Activated T-helper 1 cell treated with anti-CD3 and anti-CD28 coated beads, Interleukin-12 subunit alpha, Interleukin-12 subunit beta, Interleukin-2, Interleukin-4 antibody, amounts not matched to agents 30 ng/mL and 10 ng/mL and 1 ng/mL, durations not matched to agents 14 hours and 24 hours and 36 hours (primary cell): ENCODE measurements around the gene DNAL4. TPM values are rescaled to one million over a fixed set of nuclear protein-coding genes. Genes with fewer than 3 reads are reported as not detected.

Experiments
- DNase-seq: peaks from one replicate; pipeline ENCODE4 v3.0.0; 2021; ENCODE audit warnings: low spot score
- H3K27ac Mint-ChIP-seq: one replicate; pipeline ENCODE4 v1.8.0; 2021; ENCODE audit warnings: mild to moderate bottlenecking, mixed read lengths
- H3K27me3 Mint-ChIP-seq: one replicate; pipeline ENCODE4 v1.8.0; 2022; ENCODE audit warnings: mild to moderate bottlenecking, moderate library complexity, mixed read lengths; ENCODE audit not compliant: insufficient read depth
- H3K36me3 Mint-ChIP-seq: one replicate; pipeline ENCODE4 v1.8.0; 2021; ENCODE audit warnings: low read depth, mixed read lengths
- H3K4me1 Mint-ChIP-seq: one replicate; pipeline ENCODE4 v1.8.0; 2021; ENCODE audit warnings: low read depth, mixed read lengths
- H3K4me3 Mint-ChIP-seq: one replicate; pipeline ENCODE4 v1.8.0; 2021; ENCODE audit warnings: mild to moderate bottlenecking, moderate library complexity, mixed read lengths
- H3K9me3 Mint-ChIP-seq: one replicate; pipeline ENCODE4 v1.8.0; 2021; ENCODE audit warnings: mixed read lengths
- intact Hi-C: fragments of 100-400 bp; cut with micrococcal nuclease; formaldehyde crosslinking; loops from one replicate; pipeline ENCODE4 v1.15.1; 2024
- total RNA-seq: library from RNA; stranded (reverse); gene quantifications from 2 replicates; pipeline ENCODE4 v1.2.3, GENCODE V29; 2022

The DNAL4 gene, protein sequence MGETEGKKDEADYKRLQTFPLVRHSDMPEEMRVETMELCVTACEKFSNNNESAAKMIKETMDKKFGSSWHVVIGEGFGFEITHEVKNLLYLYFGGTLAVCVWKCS
- total RNA-seq: 5.0 TPM in 2 replicates

DNA sequence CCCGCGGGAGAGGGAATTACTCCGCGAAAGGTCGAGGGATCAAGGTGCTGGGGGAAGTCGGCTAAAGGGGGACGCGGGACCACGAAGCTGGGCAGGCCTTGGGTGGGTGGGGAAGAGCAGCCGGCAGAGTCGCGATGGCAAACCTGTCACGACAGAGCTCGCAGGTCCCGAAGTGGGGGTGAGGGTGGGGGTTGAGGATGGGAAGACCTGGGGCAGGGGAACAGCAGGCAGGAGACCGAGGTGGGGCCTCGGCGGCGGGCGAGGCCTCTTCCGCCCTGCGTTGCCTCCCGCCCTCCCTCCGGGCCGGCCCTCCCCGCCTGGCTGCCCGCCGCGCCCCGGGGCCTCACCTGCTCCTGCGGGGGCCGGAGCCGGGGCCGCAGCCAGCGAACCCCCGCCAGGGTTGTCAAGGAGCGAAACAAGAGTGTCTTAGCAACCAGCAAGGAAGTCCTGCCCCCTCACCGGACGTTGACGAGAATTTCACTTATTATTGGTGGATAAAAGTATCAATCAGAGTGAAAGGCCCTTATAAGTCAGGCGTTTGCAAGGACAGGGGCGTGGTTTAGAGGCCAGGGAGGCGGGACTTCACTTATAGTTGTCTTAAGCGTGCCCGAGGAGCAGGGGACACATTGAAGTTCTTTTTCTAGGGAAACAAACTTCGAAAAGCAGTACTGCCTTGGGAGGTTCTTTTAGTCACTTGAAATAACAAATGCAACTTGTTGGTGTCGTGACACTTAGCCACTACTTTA lies at the start of gene DNAL4:
DNAL4 (minus strand) TSS at position 423 of the 746 bp plus-strand sequence. CDS start 11,412 bp downstream, outside the sequence.
- no peaks in the 10 kb centered on the region for H3K36me3 Mint-ChIP-seq
- intact Hi-C loops: loop anchor here (1.0 to 2.0 kb wide), 6 partner anchors 38 to 288 kb away; partner anchors contain the start of genes DDX17, GTPBP1 and TOMM22

DNA sequence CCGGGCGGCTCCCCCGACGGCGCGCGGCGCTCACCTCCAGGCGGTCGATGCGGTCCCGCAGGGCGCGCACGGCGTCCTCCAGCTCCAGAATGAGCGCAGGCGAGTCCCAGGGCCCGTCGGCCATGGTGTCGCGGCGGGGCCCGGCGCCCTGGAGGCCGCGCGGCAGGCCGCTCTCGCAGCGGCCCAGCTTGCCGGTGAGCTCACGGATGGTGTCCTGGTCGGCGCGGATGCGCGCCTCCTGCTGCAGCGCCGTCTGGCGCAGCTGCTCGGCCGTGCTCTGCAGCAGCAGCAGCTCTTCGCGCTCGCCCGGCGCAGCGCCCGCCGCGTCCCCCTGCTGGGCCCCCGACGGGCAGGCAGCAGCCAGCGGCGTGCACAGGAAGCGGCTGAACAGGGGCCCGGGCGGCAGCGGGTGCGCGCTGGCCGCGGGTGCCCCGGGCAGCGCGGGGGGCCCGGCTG lies 49.3 kb upstream of the DNAL4 start:
- Mint-ChIP-seq H3K9me3 (no peaks in the 10 kb centered on the region), H3K4me3 (no peak overlapping the region), H3K27me3 (peaks cover 54% of the 10 kb centered on the region), H3K36me3 (no peaks in the 10 kb centered on the region), H3K27ac (no peak overlapping the region), H3K4me1 (peaks cover 6% of the 10 kb centered on the region)
- intact Hi-C loops: loop anchor here (2.0 kb wide), 1 partner anchor 84 kb away; no protein-coding TSS in a partner anchor
- peak; percentile 44 for DNase-seq

More for the DNA sequence above, at the start of gene DNAL4:
- peak within 1 kb of the TSS; percentile 93 for H3K4me3 Mint-ChIP-seq
- peaks cover 4% of the 10 kb centered on the region for H3K27me3 Mint-ChIP-seq
- peaks cover 2% of the 10 kb centered on the region for H3K9me3 Mint-ChIP-seq
- H3K27ac Mint-ChIP-seq: peak within 1 kb of the TSS; percentile 80
- H3K4me1 Mint-ChIP-seq: peaks cover 22% of the 10 kb centered on the region
- peak; percentile 90 for DNase-seq

DNA sequence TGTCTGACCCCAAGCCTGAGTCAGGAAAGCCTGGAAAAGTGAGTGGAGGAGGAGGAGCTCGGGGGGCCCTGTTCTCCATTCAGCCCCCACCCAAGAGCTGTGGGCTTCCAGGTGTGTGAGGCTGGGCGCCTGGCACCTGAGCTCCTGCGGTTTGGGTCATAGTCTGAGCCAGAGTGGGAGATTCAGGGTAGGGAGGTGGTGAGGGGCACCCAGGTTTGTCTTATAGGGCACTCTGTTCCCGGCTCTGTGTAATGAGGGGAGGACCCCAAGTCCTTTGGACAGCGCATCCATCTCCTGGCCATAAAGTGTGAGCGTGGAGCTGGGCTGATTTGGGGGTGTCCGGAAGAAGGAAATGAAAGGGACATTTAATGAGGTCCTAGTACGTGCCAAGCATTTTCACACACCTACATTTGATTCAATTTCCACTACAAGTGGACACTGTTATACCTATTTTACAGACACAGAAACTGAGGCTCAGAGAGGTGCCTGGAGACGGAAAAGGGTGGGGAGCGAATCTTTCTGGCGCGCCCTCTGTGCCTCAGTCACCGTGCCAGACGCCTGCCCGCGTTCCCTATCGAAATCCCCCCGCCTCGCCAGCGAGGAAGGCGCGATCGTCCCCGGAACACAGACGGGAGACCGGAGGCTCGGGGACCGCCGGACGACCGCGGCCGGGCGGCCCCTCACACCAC lies 48.7 kb upstream of the DNAL4 start:
- DNase-seq: no peak
- Mint-ChIP-seq H3K36me3 (no peaks in the 10 kb centered on the region), H3K9me3 (no peaks in the 10 kb centered on the region), H3K4me1 (peaks cover 6% of the 10 kb centered on the region), H3K4me3 (peak overlapping the region; percentile 79), H3K27me3 (peaks cover 51% of the 10 kb centered on the region), H3K27ac (no peak overlapping the region)
- intact Hi-C loops: loop anchor here (2.0 kb wide), 1 partner anchor 84 kb away; no protein-coding TSS in a partner anchor

DNA sequence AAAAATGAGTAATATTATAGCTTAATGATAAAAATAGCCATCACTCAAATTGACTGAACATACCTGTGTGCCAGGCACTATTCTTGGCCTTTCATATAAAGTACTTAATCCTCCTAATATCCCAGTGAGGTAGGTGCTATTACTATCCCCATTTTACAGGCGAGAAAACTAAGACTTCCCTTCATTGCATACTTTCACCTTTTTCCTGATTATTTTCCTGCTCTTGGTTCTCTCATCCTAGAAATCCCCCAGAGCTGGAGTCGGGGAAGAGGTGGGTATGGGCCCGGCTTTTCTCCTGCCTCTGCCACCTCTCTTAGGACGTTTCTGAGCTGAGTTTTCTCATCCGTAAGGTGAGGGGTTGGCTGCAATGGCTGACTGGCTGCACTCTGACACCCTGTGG lies 47.7 kb upstream of the DNAL4 start:
- intact Hi-C loops: loop anchor here (2.0 kb wide), 1 partner anchor 83 kb away; no protein-coding TSS in a partner anchor
- peaks cover 6% of the 10 kb centered on the region for H3K4me1 Mint-ChIP-seq
- peaks cover 43% of the 10 kb centered on the region for H3K27me3 Mint-ChIP-seq
- no peak overlapping the region for H3K27ac Mint-ChIP-seq
- no peaks in the 10 kb centered on the region for H3K9me3 Mint-ChIP-seq
- H3K4me3 Mint-ChIP-seq: no peak overlapping the region
- no peaks in the 10 kb centered on the region for H3K36me3 Mint-ChIP-seq
- no peak for DNase-seq

DNA sequence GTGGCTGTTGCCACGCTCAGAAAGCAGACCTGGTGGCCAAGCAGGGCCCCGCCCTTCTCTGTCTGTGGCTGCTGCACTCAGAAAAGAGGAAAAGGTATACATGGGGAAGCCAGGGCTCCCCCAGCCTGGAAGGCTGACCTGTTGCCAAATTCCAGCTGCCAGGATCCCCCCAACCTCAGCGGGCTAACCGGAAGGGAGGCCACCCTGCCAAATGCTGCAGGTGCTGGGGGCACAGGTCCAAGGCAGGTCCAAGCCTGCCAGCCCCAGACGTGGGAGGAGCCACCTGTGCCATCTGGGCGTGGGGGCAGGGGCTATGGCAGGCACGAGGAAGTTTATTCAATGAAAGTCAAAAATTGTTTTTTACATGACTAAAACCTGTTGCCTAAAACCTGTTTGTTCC lies 47.3 kb upstream of the DNAL4 start:
- no peak for DNase-seq
- H3K4me3 Mint-ChIP-seq: no peak overlapping the region
- H3K27ac Mint-ChIP-seq: no peak overlapping the region
- H3K4me1 Mint-ChIP-seq: peaks cover 6% of the 10 kb centered on the region
- no peaks in the 10 kb centered on the region for H3K36me3 Mint-ChIP-seq
- intact Hi-C loops: no loop called here
- H3K9me3 Mint-ChIP-seq: no peaks in the 10 kb centered on the region
- peaks cover 38% of the 10 kb centered on the region for H3K27me3 Mint-ChIP-seq

DNA sequence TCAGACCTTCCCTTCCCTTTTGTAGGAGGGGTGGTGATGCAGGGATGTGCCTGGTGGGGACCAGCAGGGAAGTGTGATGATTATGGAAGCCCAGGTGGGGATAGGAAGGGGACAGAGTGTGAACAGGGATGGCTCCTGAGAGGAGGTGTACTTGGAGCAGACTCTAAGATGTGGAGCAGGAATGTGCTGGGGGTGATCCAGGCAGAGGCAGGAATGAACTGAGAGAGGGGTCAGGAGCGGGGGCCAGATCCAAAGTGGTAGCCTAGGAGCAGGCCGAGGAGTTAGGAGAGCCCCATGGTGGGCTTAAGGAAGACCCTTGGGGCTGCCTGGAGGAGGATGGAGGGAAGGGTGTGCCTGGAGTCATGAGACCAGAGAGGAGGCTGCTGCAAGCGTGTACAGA lies 46.2 kb upstream of the DNAL4 start:
- DNase-seq: no peak
- peaks cover 29% of the 10 kb centered on the region for H3K27me3 Mint-ChIP-seq
- H3K4me1 Mint-ChIP-seq: peaks cover 6% of the 10 kb centered on the region
- H3K27ac Mint-ChIP-seq: no peak overlapping the region
- H3K36me3 Mint-ChIP-seq: no peaks in the 10 kb centered on the region
- H3K9me3 Mint-ChIP-seq: no peaks in the 10 kb centered on the region
- no peak overlapping the region for H3K4me3 Mint-ChIP-seq
- intact Hi-C loops: no loop called here

DNA sequence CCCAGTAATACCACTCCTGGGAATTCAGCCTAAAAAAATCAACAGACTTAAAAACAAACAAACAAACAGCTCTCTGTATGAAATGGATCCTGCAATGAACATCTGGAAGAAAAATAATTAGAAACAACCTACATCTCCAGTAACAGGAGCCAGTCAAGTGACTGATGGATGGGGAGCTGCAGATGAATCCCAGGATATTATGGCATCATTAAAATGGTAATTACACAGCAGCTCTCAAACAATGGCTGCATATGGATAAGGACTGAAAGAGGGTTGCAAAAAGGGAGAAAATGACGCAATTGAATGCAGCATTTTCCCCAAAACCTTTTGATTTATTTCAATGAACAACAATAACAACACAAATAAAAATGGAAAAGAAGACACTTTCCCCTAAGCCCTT lies 45.7 kb upstream of the DNAL4 start:
- no peaks in the 10 kb centered on the region for H3K9me3 Mint-ChIP-seq
- H3K27me3 Mint-ChIP-seq: peaks cover 26% of the 10 kb centered on the region
- intact Hi-C loops: no loop called here
- no peak overlapping the region for H3K27ac Mint-ChIP-seq
- no peak overlapping the region for H3K4me3 Mint-ChIP-seq
- H3K4me1 Mint-ChIP-seq: peaks cover 6% of the 10 kb centered on the region
- DNase-seq: no peak
- no peaks in the 10 kb centered on the region for H3K36me3 Mint-ChIP-seq

DNA sequence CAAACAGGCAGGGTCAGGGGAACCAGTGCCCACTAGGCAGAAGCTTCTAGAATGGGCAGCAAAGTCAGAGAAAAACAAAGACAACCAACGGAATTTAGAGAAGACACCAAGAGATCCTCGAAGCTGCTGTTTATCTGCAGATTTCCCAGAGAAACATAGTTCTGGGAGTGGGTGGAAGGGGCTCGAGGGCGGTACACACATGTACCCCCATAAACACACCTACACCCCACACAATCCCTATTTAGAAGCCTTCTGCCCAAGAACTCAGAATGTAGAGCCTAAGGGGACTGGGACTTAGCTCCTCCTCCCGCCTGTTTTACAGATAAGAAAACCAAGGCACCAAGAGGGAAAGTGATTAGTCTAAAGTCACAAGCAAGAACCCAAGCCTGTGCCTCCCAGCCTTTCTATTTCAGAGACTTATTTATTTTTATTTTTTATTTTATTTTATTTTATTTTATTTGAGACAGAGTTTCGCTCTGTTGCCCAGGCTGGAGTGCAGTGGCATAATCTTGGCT lies 43.5 kb upstream of the DNAL4 start:
- Mint-ChIP-seq H3K27me3 (peaks cover 18% of the 10 kb centered on the region), H3K4me1 (peaks cover under 1% of the 10 kb centered on the region), H3K9me3 (no peaks in the 10 kb centered on the region), H3K36me3 (no peaks in the 10 kb centered on the region), H3K4me3 (no peak overlapping the region), H3K27ac (no peak overlapping the region)
- intact Hi-C loops: no loop called here
- DNase-seq: no peak

DNA sequence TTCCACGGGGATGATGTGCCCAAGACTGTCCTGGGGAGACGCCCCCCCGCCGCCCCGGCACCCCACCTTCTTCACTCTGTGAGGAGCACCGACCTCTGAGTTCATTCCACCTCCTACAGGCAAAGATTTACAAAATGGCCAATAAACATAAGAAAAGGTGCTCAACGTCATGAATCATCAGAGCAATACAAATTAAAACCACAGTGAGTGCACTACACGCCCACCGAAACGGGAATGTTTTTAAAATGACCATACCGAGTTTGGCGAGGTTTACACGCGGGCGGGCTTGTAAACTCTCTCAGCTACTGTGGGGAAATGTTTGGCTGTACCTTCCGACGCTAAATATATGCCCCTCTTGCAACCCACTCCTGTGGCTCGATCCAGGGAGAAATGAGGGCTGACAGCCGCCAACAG lies 42.0 kb upstream of the DNAL4 start:
- no peak overlapping the region for H3K27ac Mint-ChIP-seq
- intact Hi-C loops: no loop called here
- H3K9me3 Mint-ChIP-seq: no peaks in the 10 kb centered on the region
- H3K36me3 Mint-ChIP-seq: no peaks in the 10 kb centered on the region
- no peaks in the 10 kb centered on the region for H3K4me1 Mint-ChIP-seq
- DNase-seq: no peak
- H3K4me3 Mint-ChIP-seq: no peak overlapping the region
- H3K27me3 Mint-ChIP-seq: peaks cover 12% of the 10 kb centered on the region

DNA sequence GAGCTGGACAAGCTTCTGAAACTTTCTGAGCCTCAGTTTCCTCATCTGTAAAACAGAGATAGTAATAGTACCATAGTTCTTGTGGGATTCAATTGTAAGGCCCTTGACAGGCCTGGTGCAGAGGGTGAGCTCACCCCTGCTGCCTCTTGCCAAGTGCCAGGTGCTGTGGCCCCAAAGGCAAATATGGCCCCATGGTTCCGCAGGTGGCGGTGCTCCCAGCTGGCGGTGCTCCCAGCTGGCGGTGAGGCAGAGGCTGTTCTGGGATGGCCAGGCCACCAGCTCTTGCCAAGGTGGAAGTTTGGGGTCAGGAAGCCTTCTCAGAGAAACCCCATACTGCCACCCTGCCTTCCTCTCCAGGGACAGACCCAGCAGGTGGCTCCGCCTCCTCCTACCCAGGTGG lies 41.0 kb upstream of the DNAL4 start:
- H3K4me1 Mint-ChIP-seq: no peaks in the 10 kb centered on the region
- DNase-seq: no peak
- no peak overlapping the region for H3K27ac Mint-ChIP-seq
- intact Hi-C loops: no loop called here
- no peaks in the 10 kb centered on the region for H3K9me3 Mint-ChIP-seq
- peaks cover 4% of the 10 kb centered on the region for H3K27me3 Mint-ChIP-seq
- H3K36me3 Mint-ChIP-seq: no peaks in the 10 kb centered on the region
- H3K4me3 Mint-ChIP-seq: no peak overlapping the region

DNA sequence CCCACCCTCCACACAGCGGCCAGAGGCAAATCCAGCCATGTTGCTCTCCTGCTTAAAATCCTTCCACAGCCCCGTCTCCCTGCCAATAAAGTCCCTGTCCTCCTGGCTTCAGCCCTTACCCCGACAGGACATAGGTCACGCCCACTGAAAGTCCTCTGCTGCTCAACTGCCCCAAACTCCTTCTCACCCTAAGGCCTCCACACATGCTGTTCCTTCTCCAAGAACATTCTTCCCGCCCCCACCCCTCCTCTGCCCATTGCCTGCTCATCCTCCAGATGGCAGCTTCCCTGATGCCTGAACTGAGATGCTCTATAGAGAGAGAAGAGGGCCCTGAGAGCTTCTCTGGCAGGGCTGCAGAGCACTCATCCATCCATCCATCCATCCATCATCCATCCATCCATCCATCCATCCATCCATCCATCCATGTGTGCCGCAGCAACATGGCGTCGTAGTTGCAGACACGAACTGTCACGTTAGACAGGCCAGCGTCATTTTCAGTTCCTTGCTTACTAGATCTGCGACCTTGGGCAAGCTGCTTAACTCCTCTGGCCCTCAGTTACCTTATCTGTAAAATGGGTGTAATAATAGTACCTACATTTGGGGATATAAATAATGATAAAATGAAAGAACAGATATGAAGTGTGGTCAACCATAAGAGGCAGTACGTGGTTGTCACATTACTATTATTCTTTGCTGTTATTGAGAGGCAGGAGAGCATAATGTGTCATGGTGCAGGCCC lies 40.4 kb upstream of the DNAL4 start:
- no peak for DNase-seq
- Mint-ChIP-seq H3K27me3 (no peaks in the 10 kb centered on the region), H3K27ac (no peak overlapping the region), H3K36me3 (no peaks in the 10 kb centered on the region), H3K9me3 (no peaks in the 10 kb centered on the region), H3K4me1 (no peaks in the 10 kb centered on the region), H3K4me3 (no peak overlapping the region)
- intact Hi-C loops: no loop called here

DNA sequence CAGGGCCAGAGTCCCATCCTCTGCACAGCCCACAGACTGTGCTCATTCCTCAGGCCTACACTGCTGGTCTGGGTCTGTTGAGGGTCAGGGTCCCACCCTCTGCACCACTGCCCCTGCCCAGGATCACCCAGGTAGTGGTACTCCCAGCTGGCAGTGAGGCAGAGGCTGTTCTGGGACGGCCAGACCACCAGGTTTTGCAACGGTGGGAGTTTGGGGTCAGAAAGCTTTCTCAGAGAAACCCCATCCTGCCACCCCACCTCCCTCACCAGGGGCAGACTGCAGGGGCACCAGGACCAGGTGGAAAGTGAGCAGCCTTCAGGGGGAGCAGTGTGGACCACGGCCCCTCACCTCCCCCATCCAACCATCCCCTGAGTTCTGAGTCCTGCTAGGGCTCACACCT lies 39.1 kb upstream of the DNAL4 start:
- Mint-ChIP-seq H3K9me3 (no peaks in the 10 kb centered on the region), H3K4me1 (no peaks in the 10 kb centered on the region), H3K36me3 (no peaks in the 10 kb centered on the region), H3K4me3 (no peak overlapping the region), H3K27ac (no peak overlapping the region), H3K27me3 (no peaks in the 10 kb centered on the region)
- intact Hi-C loops: no loop called here
- no peak for DNase-seq
